ENCODE data around the gene S1PR3.

The S1PR3 gene

DNA sequence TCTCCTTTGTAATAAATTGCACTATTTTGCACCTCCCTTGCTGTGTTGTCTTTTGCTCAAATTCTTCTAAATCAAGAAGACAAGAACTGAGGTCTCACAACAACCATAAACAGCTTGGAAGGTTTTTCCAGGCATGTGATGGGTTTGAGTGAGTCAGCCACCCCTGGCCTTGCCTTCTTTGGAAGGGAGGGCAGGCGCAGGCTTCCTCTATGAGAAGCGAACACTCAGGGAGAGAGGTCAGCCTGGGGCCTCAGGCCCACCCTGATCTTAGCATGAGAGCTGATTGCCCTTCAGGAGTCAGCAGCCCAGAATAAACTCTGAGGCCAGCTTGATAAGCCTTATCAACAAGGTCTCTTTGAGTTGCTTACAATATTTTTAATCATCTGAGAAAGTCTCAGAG lies 31.6 kb downstream of the S1PR3 start:
- H3K4me1 ChIP-seq (ENCODE audit: insufficient read depth, low read length, severe bottlenecking), result no peaks in the 10 kb centered on the region
- no peak for TF ChIP-seq EZH2 (IDR thresholded peaks at IDR 0.05; ENCODE audit: borderline replicate concordance, low read length)
- TF ChIP-seq, protein P1, sequence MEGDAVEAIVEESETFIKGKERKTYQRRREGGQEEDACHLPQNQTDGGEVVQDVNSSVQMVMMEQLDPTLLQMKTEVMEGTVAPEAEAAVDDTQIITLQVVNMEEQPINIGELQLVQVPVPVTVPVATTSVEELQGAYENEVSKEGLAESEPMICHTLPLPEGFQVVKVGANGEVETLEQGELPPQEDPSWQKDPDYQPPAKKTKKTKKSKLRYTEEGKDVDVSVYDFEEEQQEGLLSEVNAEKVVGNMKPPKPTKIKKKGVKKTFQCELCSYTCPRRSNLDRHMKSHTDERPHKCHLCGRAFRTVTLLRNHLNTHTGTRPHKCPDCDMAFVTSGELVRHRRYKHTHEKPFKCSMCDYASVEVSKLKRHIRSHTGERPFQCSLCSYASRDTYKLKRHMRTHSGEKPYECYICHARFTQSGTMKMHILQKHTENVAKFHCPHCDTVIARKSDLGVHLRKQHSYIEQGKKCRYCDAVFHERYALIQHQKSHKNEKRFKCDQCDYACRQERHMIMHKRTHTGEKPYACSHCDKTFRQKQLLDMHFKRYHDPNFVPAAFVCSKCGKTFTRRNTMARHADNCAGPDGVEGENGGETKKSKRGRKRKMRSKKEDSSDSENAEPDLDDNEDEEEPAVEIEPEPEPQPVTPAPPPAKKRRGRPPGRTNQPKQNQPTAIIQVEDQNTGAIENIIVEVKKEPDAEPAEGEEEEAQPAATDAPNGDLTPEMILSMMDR (IDR thresholded peaks at IDR 0.05; ENCODE audit: low read length), result no peak
- no peaks in the 10 kb centered on the region for H3F3A ChIP-seq (ENCODE audit: insufficient read depth, low read length)
- no peak overlapping the region for H3K27ac ChIP-seq (ENCODE audit: low read depth, low read length, poor library complexity, severe bottlenecking)
- no peak overlapping the region for H3K4me3 ChIP-seq (ENCODE audit: low read depth, low read length, poor library complexity, severe bottlenecking)
- H4K20me1 ChIP-seq (ENCODE audit: insufficient read depth, low read length), result no peaks in the 10 kb centered on the region
- no peaks in the 10 kb centered on the region for H3K36me3 ChIP-seq (ENCODE audit: insufficient read depth, low read length)
- no peaks in the 10 kb centered on the region for H3K9me3 ChIP-seq (ENCODE audit: low read length)
- no peaks in the 10 kb centered on the region for H3K9me2 ChIP-seq (ENCODE audit: low read depth, low read length)
- H3K27me3 ChIP-seq (ENCODE audit: insufficient read depth, low read length), result no peaks in the 10 kb centered on the region
- H3K9ac ChIP-seq (ENCODE audit: low read length), result no peak overlapping the region
- H3K4me2 ChIP-seq (ENCODE audit: low read length), result no peak overlapping the region
- H2AFZ ChIP-seq (ENCODE audit: low read length), result no peak overlapping the region
- H3K79me2 ChIP-seq (ENCODE audit: insufficient read depth, low read length), result no peaks in the 10 kb centered on the region

DNA sequence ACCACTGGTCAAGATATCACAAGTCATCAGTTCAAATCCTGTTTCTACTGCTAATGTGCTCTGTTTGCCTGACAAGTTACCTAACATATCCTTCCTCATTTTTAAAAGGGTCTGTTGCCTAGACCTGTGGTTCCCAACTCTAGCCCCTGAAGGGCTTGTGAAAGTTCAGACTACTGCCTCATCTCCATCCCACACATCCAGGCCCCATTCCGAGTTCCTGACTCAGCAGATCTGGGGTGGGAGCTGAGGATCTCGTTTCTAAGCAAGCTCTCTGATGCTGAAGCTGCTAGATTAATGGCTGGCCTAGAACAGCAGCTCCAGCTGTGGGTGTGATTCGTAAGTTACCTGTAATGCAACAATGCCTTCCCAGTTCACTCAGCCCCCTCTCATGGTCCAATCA lies 32.5 kb downstream of the S1PR3 start:
- Histone ChIP-seq H3K27ac (ENCODE audit: low read depth, low read length, poor library complexity, severe bottlenecking) (no peak overlapping the region), H3K4me3 (ENCODE audit: low read depth, low read length, poor library complexity, severe bottlenecking) (no peak overlapping the region), H3K36me3 (ENCODE audit: insufficient read depth, low read length) (no peaks in the 10 kb centered on the region), H4K20me1 (ENCODE audit: insufficient read depth, low read length) (no peaks in the 10 kb centered on the region), H2AFZ (ENCODE audit: low read length) (no peak overlapping the region), H3K4me2 (ENCODE audit: low read length) (no peak overlapping the region), H3K9me2 (ENCODE audit: low read depth, low read length) (no peaks in the 10 kb centered on the region), H3F3A (ENCODE audit: insufficient read depth, low read length) (no peaks in the 10 kb centered on the region), H3K79me2 (ENCODE audit: insufficient read depth, low read length) (no peaks in the 10 kb centered on the region), H3K9ac (ENCODE audit: low read length) (no peak overlapping the region), H3K9me3 (ENCODE audit: low read length) (no peaks in the 10 kb centered on the region), H3K27me3 (ENCODE audit: insufficient read depth, low read length) (no peaks in the 10 kb centered on the region), H3K4me1 (ENCODE audit: insufficient read depth, low read length, severe bottlenecking) (no peaks in the 10 kb centered on the region)
- TF ChIP-seq, protein P1 (IDR thresholded peaks at IDR 0.05; ENCODE audit: low read length), result no peak
- TF ChIP-seq EZH2 (IDR thresholded peaks at IDR 0.05; ENCODE audit: borderline replicate concordance, low read length), result no peak

DNA sequence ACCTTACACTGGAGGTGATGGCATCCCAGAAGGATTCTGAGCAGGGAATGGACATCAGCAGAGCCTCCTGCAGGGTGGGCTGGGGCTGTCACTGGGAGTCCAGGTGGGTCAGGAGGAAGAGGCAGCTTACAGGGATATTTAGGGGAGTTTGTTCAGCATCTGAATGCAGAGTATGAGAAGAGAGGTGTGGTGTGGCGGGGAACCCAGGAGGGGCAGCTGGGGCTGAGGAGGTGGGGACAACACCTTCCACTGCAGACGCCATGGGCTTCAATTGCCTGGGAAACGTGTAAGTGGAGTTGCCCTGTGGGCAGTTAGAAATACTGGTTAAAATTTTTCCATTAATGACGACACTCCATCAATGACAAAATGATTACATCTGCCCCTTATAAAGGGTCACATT lies 33.5 kb downstream of the S1PR3 start:
- H2AFZ ChIP-seq (ENCODE audit: low read length), result no peak overlapping the region
- no peaks in the 10 kb centered on the region for H3K27me3 ChIP-seq (ENCODE audit: insufficient read depth, low read length)
- TF ChIP-seq, protein P1 (IDR thresholded peaks at IDR 0.05; ENCODE audit: low read length), result no peak
- TF ChIP-seq EZH2 (IDR thresholded peaks at IDR 0.05; ENCODE audit: borderline replicate concordance, low read length), result no peak
- H3K9me2 ChIP-seq (ENCODE audit: low read depth, low read length), result no peaks in the 10 kb centered on the region
- peaks cover 3% of the 10 kb centered on the region for H3K9me3 ChIP-seq (ENCODE audit: low read length)
- H3K79me2 ChIP-seq (ENCODE audit: insufficient read depth, low read length), result no peaks in the 10 kb centered on the region
- no peak overlapping the region for H3K4me2 ChIP-seq (ENCODE audit: low read length)
- H3K36me3 ChIP-seq (ENCODE audit: insufficient read depth, low read length), result no peaks in the 10 kb centered on the region
- H3K9ac ChIP-seq (ENCODE audit: low read length), result no peak overlapping the region
- no peaks in the 10 kb centered on the region for H4K20me1 ChIP-seq (ENCODE audit: insufficient read depth, low read length)
- no peaks in the 10 kb centered on the region for H3F3A ChIP-seq (ENCODE audit: insufficient read depth, low read length)
- no peak overlapping the region for H3K4me3 ChIP-seq (ENCODE audit: low read depth, low read length, poor library complexity, severe bottlenecking)
- no peaks in the 10 kb centered on the region for H3K4me1 ChIP-seq (ENCODE audit: insufficient read depth, low read length, severe bottlenecking)
- no peak overlapping the region for H3K27ac ChIP-seq (ENCODE audit: low read depth, low read length, poor library complexity, severe bottlenecking)

Data from OCI-LY1 (cell line).